ENCODE measurements around the gene RALGAPA2. TPM values are rescaled to one million over a fixed set of nuclear protein-coding genes. Genes with fewer than 3 reads are reported as not detected.

RALGAPA2 gene
- polyA plus RNA-seq, 4 donors, result 7.6 to 34.3 (median 17.7) TPM

DNA sequence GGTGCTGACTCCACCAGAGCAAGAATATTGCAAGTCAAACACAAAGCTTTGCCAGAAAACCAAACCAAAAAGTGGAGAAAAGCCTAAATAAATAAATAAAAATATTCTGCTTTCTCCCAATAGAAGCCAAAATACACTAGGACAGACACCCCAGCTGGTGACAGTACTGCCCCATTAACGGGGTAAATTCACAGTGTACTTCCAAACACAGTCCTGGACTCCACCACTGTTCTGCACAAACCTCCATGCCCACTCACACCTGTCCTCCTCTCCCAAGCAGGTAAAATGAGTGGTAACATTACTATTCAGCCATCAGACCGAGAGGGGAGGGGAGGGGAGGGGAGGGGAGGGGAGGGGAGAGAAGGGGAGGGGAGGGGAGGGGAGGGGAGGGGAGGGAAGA lies 70.7 kb downstream of the RALGAPA2 start:
- FAIRE-seq, result no peak
- Histone ChIP-seq H3K27ac (ENCODE audit: low read depth in 1 of 3, low read length in 2 of 3) (no peak overlapping the region), H3K27me3 (ENCODE audit: control insufficient read depth in 3 of 3, insufficient read depth in 3 of 3, low read length in 3 of 3) (no peaks in the 10 kb centered on the region), H3K9me3 (ENCODE audit: control insufficient read depth in 2 of 2, insufficient read depth in 1 of 2, low read depth in 1 of 2, low read length in 1 of 2) (no peaks in the 10 kb centered on the region), H3K4me1 (ENCODE audit: control insufficient read depth in 3 of 3, insufficient read depth in 2 of 3, low read depth in 1 of 3, low read length in 2 of 3) (no peaks in the 10 kb centered on the region), H3K36me3 (ENCODE audit: control insufficient read depth in 3 of 3, insufficient read depth in 2 of 3, low read depth in 1 of 3, low read length in 3 of 3) (peaks cover 7 to 10% (median 9%) of the 10 kb centered on the region in 3 donors), H3K4me3 (ENCODE audit: low read depth in 1 of 3, low read length in 3 of 3) (no peak overlapping the region)
- DNase-seq, result no peak
- 91 to 95% (median 93%) methylated on average over 1 to 2 of the region's 2 CpGs for WGBS, 3 donors

DNA sequence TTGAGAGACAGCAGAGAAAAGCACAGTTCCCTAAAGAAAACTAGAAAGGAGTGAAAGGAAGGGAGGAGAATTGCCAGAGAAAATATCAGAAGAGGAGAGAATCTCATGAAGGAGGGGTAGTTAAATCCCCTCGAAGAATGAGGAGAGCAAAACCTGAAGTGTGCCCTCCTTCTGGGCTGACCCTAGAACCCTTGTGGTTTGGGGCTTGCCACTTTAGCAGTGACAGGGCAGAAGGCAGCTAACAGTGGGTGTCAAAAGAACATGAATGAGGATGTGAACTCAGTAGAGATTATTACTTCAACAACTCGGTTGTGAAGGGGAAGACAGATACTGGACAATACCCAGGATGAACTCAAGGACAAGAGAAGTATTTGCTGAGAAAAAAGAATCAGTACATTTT lies 73.6 kb downstream of the RALGAPA2 start:
- Histone ChIP-seq H3K27ac (ENCODE audit: low read depth in 1 of 3, low read length in 2 of 3) (no peak overlapping the region), H3K4me3 (ENCODE audit: low read depth in 1 of 3, low read length in 3 of 3) (no peak overlapping the region), H3K9me3 (ENCODE audit: control insufficient read depth in 2 of 2, insufficient read depth in 1 of 2, low read depth in 1 of 2, low read length in 1 of 2) (no peaks in the 10 kb centered on the region), H3K27me3 (ENCODE audit: control insufficient read depth in 3 of 3, insufficient read depth in 3 of 3, low read length in 3 of 3) (no peaks in the 10 kb centered on the region), H3K4me1 (ENCODE audit: control insufficient read depth in 3 of 3, insufficient read depth in 2 of 3, low read depth in 1 of 3, low read length in 2 of 3) (no peaks in the 10 kb centered on the region), H3K36me3 (ENCODE audit: control insufficient read depth in 3 of 3, insufficient read depth in 2 of 3, low read depth in 1 of 3, low read length in 3 of 3) (peaks cover 9 to 19% (median 15%) of the 10 kb centered on the region in 3 donors)
- WGBS, 3 donors, result 69 to 83% (median 70%) methylated on average over 2 of the region's 2 CpGs
- FAIRE-seq (no peak), DNase-seq (no peak)

DNA sequence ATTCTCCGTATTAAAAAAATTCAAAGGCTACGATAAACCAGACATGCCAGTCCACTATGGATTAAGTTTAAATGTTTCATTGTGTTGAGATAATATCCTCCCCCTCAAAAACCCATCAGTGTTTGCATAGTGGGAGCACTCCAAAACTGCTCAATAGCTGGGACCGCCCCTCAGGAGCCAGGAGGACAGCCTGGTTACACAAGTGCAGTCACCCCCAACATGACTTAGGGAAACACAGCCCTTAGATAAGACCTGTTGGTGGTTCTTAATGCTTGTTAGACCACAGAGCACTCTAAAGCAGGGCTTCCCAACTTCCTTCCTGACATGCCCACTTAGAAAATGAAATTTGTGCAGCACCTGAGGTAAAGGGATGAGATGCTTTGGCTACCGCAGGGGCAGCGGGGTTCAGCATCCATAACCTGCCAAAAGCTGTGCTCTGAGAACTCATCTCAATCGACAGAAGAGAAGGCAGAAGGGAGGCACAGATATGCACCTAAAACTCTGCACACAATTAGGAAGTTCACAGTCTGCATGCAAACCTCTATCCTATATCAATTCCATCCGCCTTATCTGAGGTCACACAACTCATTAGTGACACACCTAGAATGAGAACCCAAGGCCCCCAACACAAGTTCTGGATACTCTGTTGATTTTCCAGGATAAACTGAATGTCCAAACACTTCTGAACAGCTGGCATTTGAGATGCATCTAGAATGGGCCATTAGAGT lies 74.3 kb downstream of the RALGAPA2 start:
- no peak for DNase-seq
- FAIRE-seq, result no peak
- Histone ChIP-seq H3K27ac (ENCODE audit: low read depth in 1 of 3, low read length in 2 of 3) (no peak overlapping the region), H3K4me3 (ENCODE audit: low read depth in 1 of 3, low read length in 3 of 3) (no peak overlapping the region), H3K27me3 (ENCODE audit: control insufficient read depth in 3 of 3, insufficient read depth in 3 of 3, low read length in 3 of 3) (no peaks in the 10 kb centered on the region), H3K4me1 (ENCODE audit: control insufficient read depth in 3 of 3, insufficient read depth in 2 of 3, low read depth in 1 of 3, low read length in 2 of 3) (no peaks in the 10 kb centered on the region), H3K9me3 (ENCODE audit: control insufficient read depth in 2 of 2, insufficient read depth in 1 of 2, low read depth in 1 of 2, low read length in 1 of 2) (no peaks in the 10 kb centered on the region), H3K36me3 (ENCODE audit: control insufficient read depth in 3 of 3, insufficient read depth in 2 of 3, low read depth in 1 of 3, low read length in 3 of 3) (peaks cover 9 to 23% (median 15%) of the 10 kb centered on the region in 3 donors)
- 87 to 91% (median 89%) methylated on average over 7 of the region's 7 CpGs for WGBS, 3 donors

DNA sequence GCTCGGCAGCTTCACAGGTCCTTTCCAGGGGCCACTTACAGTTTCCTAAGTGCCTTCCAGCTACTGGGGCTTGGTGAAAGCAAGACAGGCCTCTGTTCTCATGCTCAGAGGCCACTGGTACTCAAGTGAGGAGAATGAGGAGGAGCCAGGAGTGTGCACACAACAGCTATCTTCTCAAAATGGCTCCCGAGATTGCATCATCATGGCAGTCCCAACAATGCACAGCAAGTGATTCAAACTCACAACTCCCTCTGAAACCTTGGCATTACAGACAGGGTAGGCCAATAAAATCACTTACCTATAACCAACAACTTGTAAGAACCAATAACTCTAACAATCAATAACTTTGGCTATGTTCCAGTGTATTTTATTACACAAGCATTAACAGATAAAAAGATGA lies 77.4 kb downstream of the RALGAPA2 start:
- Histone ChIP-seq H3K9me3 (ENCODE audit: control insufficient read depth in 2 of 2, insufficient read depth in 1 of 2, low read depth in 1 of 2, low read length in 1 of 2) (no peaks in the 10 kb centered on the region), H3K4me1 (ENCODE audit: control insufficient read depth in 3 of 3, insufficient read depth in 2 of 3, low read depth in 1 of 3, low read length in 2 of 3) (no peaks in the 10 kb centered on the region), H3K27ac (ENCODE audit: low read depth in 1 of 3, low read length in 2 of 3) (no peak overlapping the region), H3K36me3 (ENCODE audit: control insufficient read depth in 3 of 3, insufficient read depth in 2 of 3, low read depth in 1 of 3, low read length in 3 of 3) (peaks cover 8 to 26% (median 11%) of the 10 kb centered on the region in 3 donors), H3K27me3 (ENCODE audit: control insufficient read depth in 3 of 3, insufficient read depth in 3 of 3, low read length in 3 of 3) (no peaks in the 10 kb centered on the region), H3K4me3 (ENCODE audit: low read depth in 1 of 3, low read length in 3 of 3) (no peak overlapping the region)
- DNase-seq, result no peak
- WGBS, 3 donors, result 94 to 100% (median 96%) methylated on average over 2 of the region's 2 CpGs
- FAIRE-seq, result no peak

DNA sequence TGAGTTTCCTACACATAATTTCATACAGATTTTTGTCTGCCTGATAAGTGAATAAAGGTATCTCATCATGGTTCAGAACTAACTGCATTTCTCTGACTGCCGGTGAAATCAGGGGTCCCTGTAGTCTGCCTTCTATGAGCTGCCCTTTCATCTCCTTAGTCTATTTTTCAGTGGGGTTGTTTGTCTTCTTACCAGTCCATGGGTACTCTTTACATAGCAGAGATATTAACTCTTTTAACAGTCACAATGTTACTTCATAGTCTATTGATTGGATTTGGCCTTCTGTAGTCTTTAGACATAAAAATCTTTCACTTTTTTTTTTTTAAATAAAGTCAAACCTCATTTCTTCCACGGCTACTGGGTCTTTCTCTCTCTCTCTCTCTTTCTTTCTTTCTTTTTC lies 79.8 kb downstream of the RALGAPA2 start:
- FAIRE-seq (no peak), DNase-seq (no peak)
- Histone ChIP-seq H3K4me1 (ENCODE audit: control insufficient read depth in 3 of 3, insufficient read depth in 2 of 3, low read depth in 1 of 3, low read length in 2 of 3) (no peaks in the 10 kb centered on the region), H3K4me3 (ENCODE audit: low read depth in 1 of 3, low read length in 3 of 3) (no peak overlapping the region), H3K27ac (ENCODE audit: low read depth in 1 of 3, low read length in 2 of 3) (no peak overlapping the region), H3K9me3 (ENCODE audit: control insufficient read depth in 2 of 2, insufficient read depth in 1 of 2, low read depth in 1 of 2, low read length in 1 of 2) (no peaks in the 10 kb centered on the region), H3K36me3 (ENCODE audit: control insufficient read depth in 3 of 3, insufficient read depth in 2 of 3, low read depth in 1 of 3, low read length in 3 of 3) (peaks cover 4 to 29% (median 20%) of the 10 kb centered on the region in 3 donors), H3K27me3 (ENCODE audit: control insufficient read depth in 3 of 3, insufficient read depth in 3 of 3, low read length in 3 of 3) (no peaks in the 10 kb centered on the region)
- 90 to 94% (median 93%) methylated on average over 2 of the region's 2 CpGs for WGBS, 3 donors

DNA sequence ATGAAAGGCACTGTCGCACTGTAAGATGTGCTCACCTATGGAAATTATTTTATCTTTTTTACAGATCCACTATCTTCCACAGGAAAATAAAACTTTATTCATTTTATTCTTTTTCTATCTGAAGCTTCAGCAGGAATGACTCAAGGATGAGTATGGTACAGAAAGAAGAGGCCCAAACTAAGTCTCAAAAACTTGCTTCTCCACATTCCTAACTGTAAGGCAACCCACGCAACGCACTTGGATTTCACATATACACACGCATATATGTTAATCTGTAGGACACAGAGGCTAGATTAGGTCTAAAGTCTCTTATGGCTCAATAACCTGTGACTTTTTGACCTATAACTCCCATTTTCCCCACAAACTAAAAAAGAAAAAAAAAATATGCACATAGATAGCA lies 81.9 kb downstream of the RALGAPA2 start:
- H3K36me3 ChIP-seq (ENCODE audit: control insufficient read depth in 3 of 3, insufficient read depth in 2 of 3, low read depth in 1 of 3, low read length in 3 of 3), result peaks cover 8 to 33% (median 17%) of the 10 kb centered on the region in 3 donors
- DNase-seq (no peak), FAIRE-seq (no peak)
- H3K27ac ChIP-seq (ENCODE audit: low read depth in 1 of 3, low read length in 2 of 3), result no peak overlapping the region
- H3K9me3 ChIP-seq (ENCODE audit: control insufficient read depth in 2 of 2, insufficient read depth in 1 of 2, low read depth in 1 of 2, low read length in 1 of 2), result no peaks in the 10 kb centered on the region
- no peaks in the 10 kb centered on the region for H3K27me3 ChIP-seq (ENCODE audit: control insufficient read depth in 3 of 3, insufficient read depth in 3 of 3, low read length in 3 of 3)
- H3K4me1 ChIP-seq (ENCODE audit: control insufficient read depth in 3 of 3, insufficient read depth in 2 of 3, low read depth in 1 of 3, low read length in 2 of 3), result no peaks in the 10 kb centered on the region
- no peak overlapping the region for H3K4me3 ChIP-seq (ENCODE audit: low read depth in 1 of 3, low read length in 3 of 3)
- WGBS, 3 donors, result 93 to 98% (median 96%) methylated on average over 4 of the region's 4 CpGs

DNA sequence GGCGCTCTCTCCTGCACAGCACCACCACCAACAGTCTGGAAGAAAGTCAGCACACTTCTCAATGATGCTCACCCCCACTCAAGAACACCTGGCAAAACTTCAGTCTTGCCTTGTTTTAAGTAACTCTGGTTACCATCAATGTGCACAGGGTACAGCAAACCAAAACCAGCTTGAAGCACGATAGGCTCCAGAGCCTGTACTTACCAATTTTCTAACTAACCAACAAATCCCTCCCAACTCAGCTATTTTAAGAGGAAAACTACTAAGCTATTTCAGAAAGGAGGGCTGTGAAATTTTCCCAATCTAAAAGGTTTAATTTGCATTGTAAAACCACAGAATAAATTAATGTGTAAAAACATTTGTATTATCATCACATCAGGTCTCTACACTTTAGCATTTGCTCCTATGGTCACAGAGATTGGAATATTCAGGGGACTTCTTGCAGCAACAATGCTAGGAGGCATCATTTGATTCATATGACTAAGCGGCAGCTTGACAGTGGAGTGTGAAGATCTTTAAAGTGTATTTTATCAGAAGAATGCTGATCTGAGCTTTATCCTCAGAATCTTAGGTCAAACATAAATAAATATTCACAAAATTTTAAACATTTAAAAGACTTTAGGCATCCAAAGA lies 82.8 kb downstream of the RALGAPA2 start:
- H3K4me3 ChIP-seq (ENCODE audit: low read depth in 1 of 3, low read length in 3 of 3), result no peak overlapping the region
- 93 to 99% (median 97%) methylated on average over 3 of the region's 3 CpGs for WGBS, 3 donors
- H3K27me3 ChIP-seq (ENCODE audit: control insufficient read depth in 3 of 3, insufficient read depth in 3 of 3, low read length in 3 of 3), result no peaks in the 10 kb centered on the region
- FAIRE-seq (no peak), DNase-seq (no peak)
- H3K4me1 ChIP-seq (ENCODE audit: control insufficient read depth in 3 of 3, insufficient read depth in 2 of 3, low read depth in 1 of 3, low read length in 2 of 3), result no peaks in the 10 kb centered on the region
- H3K9me3 ChIP-seq (ENCODE audit: control insufficient read depth in 2 of 2, insufficient read depth in 1 of 2, low read depth in 1 of 2, low read length in 1 of 2), result no peaks in the 10 kb centered on the region
- no peak overlapping the region for H3K27ac ChIP-seq (ENCODE audit: low read depth in 1 of 3, low read length in 2 of 3)
- peaks cover 8 to 32% (median 14%) of the 10 kb centered on the region in 3 donors for H3K36me3 ChIP-seq (ENCODE audit: control insufficient read depth in 3 of 3, insufficient read depth in 2 of 3, low read depth in 1 of 3, low read length in 3 of 3)

DNA sequence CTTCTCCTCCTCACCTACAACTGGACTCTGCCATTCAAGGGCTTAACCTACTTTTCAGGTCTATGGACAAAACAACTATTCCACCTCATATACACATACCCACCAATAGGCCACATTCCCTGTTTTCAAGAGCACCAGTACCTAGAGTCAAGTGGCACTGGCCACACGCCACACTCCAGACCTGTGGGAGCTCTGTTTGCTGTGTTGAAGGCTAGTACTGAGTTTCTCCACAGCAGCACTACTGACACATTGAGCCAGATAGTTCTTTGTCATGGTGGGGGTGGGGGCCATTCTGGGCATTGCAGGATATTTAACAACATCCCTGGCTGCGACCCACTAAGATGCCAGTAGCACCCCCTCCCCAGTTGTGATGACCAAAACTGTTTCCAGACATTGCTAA lies 84.1 kb downstream of the RALGAPA2 start:
- FAIRE-seq (no peak), DNase-seq (no peak)
- no peaks in the 10 kb centered on the region for H3K9me3 ChIP-seq (ENCODE audit: control insufficient read depth in 2 of 2, insufficient read depth in 1 of 2, low read depth in 1 of 2, low read length in 1 of 2)
- H3K4me3 ChIP-seq (ENCODE audit: low read depth in 1 of 3, low read length in 3 of 3), result no peak overlapping the region
- H3K36me3 ChIP-seq (ENCODE audit: control insufficient read depth in 3 of 3, insufficient read depth in 2 of 3, low read depth in 1 of 3, low read length in 3 of 3), result peaks cover 8 to 27% (median 11%) of the 10 kb centered on the region in 3 donors
- H3K4me1 ChIP-seq (ENCODE audit: control insufficient read depth in 3 of 3, insufficient read depth in 2 of 3, low read depth in 1 of 3, low read length in 2 of 3), result no peaks in the 10 kb centered on the region
- 92 to 97% (median 95%) methylated on average over 2 of the region's 2 CpGs for WGBS, 3 donors
- no peak overlapping the region for H3K27ac ChIP-seq (ENCODE audit: low read depth in 1 of 3, low read length in 2 of 3)
- H3K27me3 ChIP-seq (ENCODE audit: control insufficient read depth in 3 of 3, insufficient read depth in 3 of 3, low read length in 3 of 3), result no peaks in the 10 kb centered on the region
